OCI-LY3 (cell line): ENCODE results near the gene CTNND2.

Experiments used
- H2AFZ ChIP-seq: fragments of 200-600, 300-600 bp; shearing (Covaris generic); 2 replicates; pipeline ENCODE4 v1.6.0; 2014; ENCODE audit warnings: antibody characterized with exemption, low read depth, low read length
- H3K27ac ChIP-seq: fragments of 200-600, 300-600 bp; sonication (generic); 2 replicates; pipeline ENCODE4 v1.5.1; 2014; ENCODE audit warnings: mild to moderate bottlenecking, low read length, moderate library complexity, mixed read lengths
- H3K27me3 ChIP-seq: fragments of 200-600, 300-600 bp; sonication (generic); 2 replicates; pipeline ENCODE4 v1.6.1; 2014; ENCODE audit warnings: low read depth, low read length, mixed read lengths
- H3K36me3 ChIP-seq: fragments of 200-600, 300-600 bp; sonication (generic); replicated peaks from 2 replicates; pipeline ENCODE3; 2014; ENCODE audit warnings: low read depth, low read length, mixed read lengths
- H3K4me1 ChIP-seq: fragments of 300-600, 200-600 bp; sonication (generic); 2 replicates; pipeline ENCODE4 v1.6.1; 2014; ENCODE audit warnings: low read length, mixed read lengths
- H3K4me2 ChIP-seq: fragments of 200-600, 300-600 bp; sonication (generic); 2 replicates; pipeline ENCODE4 v1.6.1; 2014; ENCODE audit warnings: low read length, mixed read lengths
- H3K4me3 ChIP-seq: fragments of 300-600, 200-600 bp; sonication (generic); 2 replicates; pipeline ENCODE4 v1.5.1; 2014; ENCODE audit warnings: antibody characterized with exemption, mild to moderate bottlenecking, low read length, moderate library complexity
- H3K79me2 ChIP-seq: fragments of 300-600, 200-600 bp; shearing (Covaris generic); 2 replicates; pipeline ENCODE4 v1.6.1; 2014; ENCODE audit warnings: mild to moderate bottlenecking, low read length, mixed read lengths
- H3K9ac ChIP-seq: fragments of 300-600, 200-600 bp; shearing (Covaris generic); 2 replicates; pipeline ENCODE4 v1.6.0; 2014; ENCODE audit warnings: mild to moderate bottlenecking, low read length, moderate library complexity
- H3K9me3 ChIP-seq: fragments of 200-600, 300-600 bp; shearing (Covaris generic); 2 replicates; pipeline ENCODE4 v1.6.1; 2014; ENCODE audit warnings: low read length, mixed read lengths; ENCODE audit not compliant: insufficient read depth
- H4K20me1 ChIP-seq: fragments of 200-600, 300-600 bp; sonication (generic); 2 replicates; pipeline ENCODE4 v1.6.1; 2016; ENCODE audit warnings: low read length, mixed read lengths; ENCODE audit not compliant: insufficient read depth
- EZH2phosphoT487 ChIP-seq: fragments of 200-600 bp; shearing (Covaris generic); IDR thresholded peaks from 2 replicates; pipeline ENCODE4 v1.6.1; 2018; ENCODE audit warnings: antibody characterized with exemption, mixed run types, low read depth
- TF ChIP-seq, protein P1 (sequence below): fragments of 200-600, 300-600 bp; sonication (generic); IDR thresholded peaks from 2 replicates; pipeline ENCODE4 v1.5.1; 2014; ENCODE audit warnings: antibody characterized with exemption, low read length, low read depth

Gene CTNND2

DNA sequence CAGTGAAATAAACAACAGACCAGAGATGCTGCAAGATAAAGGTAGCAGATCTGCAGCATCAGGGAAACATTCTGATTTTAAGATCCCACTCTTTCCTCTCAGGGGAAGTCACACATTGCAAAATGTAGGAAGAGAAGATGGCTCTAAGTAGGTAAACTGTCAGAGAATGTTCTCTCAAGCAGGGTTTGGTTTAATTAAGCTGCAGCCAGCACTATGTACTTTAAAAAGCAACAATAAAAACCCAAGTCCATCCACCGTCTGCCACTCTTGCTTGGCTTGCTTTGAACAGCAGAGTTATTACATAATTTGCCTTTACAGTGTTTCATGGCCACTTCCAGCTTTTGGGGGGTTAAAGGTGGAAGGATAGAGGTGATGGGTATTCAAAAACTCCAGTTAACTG lies 800.0 kb downstream of the CTNND2 start:
- H4K20me1 ChIP-seq: no peaks in the 10 kb centered on the region
- no peak overlapping the region for H3K9ac ChIP-seq
- no peaks in the 10 kb centered on the region for H3K4me1 ChIP-seq
- no peak overlapping the region for H3K4me3 ChIP-seq
- no peaks in the 10 kb centered on the region for H3K9me3 ChIP-seq
- H3K36me3 ChIP-seq: no peaks in the 10 kb centered on the region
- no peak overlapping the region for H3K4me2 ChIP-seq
- no peak for TF ChIP-seq EZH2phosphoT487
- TF ChIP-seq, protein P1, sequence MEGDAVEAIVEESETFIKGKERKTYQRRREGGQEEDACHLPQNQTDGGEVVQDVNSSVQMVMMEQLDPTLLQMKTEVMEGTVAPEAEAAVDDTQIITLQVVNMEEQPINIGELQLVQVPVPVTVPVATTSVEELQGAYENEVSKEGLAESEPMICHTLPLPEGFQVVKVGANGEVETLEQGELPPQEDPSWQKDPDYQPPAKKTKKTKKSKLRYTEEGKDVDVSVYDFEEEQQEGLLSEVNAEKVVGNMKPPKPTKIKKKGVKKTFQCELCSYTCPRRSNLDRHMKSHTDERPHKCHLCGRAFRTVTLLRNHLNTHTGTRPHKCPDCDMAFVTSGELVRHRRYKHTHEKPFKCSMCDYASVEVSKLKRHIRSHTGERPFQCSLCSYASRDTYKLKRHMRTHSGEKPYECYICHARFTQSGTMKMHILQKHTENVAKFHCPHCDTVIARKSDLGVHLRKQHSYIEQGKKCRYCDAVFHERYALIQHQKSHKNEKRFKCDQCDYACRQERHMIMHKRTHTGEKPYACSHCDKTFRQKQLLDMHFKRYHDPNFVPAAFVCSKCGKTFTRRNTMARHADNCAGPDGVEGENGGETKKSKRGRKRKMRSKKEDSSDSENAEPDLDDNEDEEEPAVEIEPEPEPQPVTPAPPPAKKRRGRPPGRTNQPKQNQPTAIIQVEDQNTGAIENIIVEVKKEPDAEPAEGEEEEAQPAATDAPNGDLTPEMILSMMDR: no peak
- no peaks in the 10 kb centered on the region for H3K27me3 ChIP-seq
- no peak overlapping the region for H2AFZ ChIP-seq
- no peaks in the 10 kb centered on the region for H3K79me2 ChIP-seq
- H3K27ac ChIP-seq: no peak overlapping the region

- TF ChIP-seq, protein P1: no peak
- TF ChIP-seq EZH2phosphoT487: no peak
- Histone ChIP-seq H4K20me1 (no peaks in the 10 kb centered on the region), H3K79me2 (no peaks in the 10 kb centered on the region), H3K36me3 (no peaks in the 10 kb centered on the region), H3K27me3 (no peaks in the 10 kb centered on the region), H3K9ac (no peak overlapping the region), H3K27ac (no peak overlapping the region), H3K9me3 (no peaks in the 10 kb centered on the region), H3K4me2 (no peak overlapping the region), H3K4me3 (no peak overlapping the region), H2AFZ (no peak overlapping the region), H3K4me1 (no peaks in the 10 kb centered on the region)
Observed at GRCh38 chr5:11084111-11084510, 820.1 kb downstream of the CTNND2 start.

GRCh38 chr5:11082404-11082945 lies 821.8 kb downstream of the CTNND2 start:
- no peak overlapping the region for H2AFZ ChIP-seq
- H3K27ac ChIP-seq: no peak overlapping the region

GRCh38 chr5:11076945-11077613 lies 827.2 kb downstream of the CTNND2 start:
- H3K4me1 ChIP-seq: no peaks in the 10 kb centered on the region
- H2AFZ ChIP-seq: no peak overlapping the region
- H3K36me3 ChIP-seq: no peaks in the 10 kb centered on the region
- H4K20me1 ChIP-seq: no peaks in the 10 kb centered on the region
- no peaks in the 10 kb centered on the region for H3K79me2 ChIP-seq
- H3K4me2 ChIP-seq: no peak overlapping the region
- no peak overlapping the region for H3K4me3 ChIP-seq
- H3K9ac ChIP-seq: no peak overlapping the region
- peaks cover 4% of the 10 kb centered on the region; the same call in 1 of the 2 replicates for H3K27me3 ChIP-seq
- TF ChIP-seq EZH2phosphoT487: no peak
- TF ChIP-seq, protein P1: no peak
- H3K9me3 ChIP-seq: no peaks in the 10 kb centered on the region
- no peak overlapping the region for H3K27ac ChIP-seq

More at GRCh38 chr5:11082404-11082945, 821.8 kb downstream of the CTNND2 start:
- H3K79me2 ChIP-seq: no peaks in the 10 kb centered on the region
- 0 out of 2 replicates have a peak, but pooled peaks cover 4% of the 10 kb centered on the region for H3K27me3 ChIP-seq
- no peak overlapping the region for H3K4me3 ChIP-seq
- no peak overlapping the region for H3K9ac ChIP-seq
- no peaks in the 10 kb centered on the region for H3K36me3 ChIP-seq
- no peak overlapping the region for H3K4me2 ChIP-seq
- TF ChIP-seq, protein P1: no peak
- no peak for TF ChIP-seq EZH2phosphoT487
- H4K20me1 ChIP-seq: no peaks in the 10 kb centered on the region
- no peaks in the 10 kb centered on the region for H3K4me1 ChIP-seq
- H3K9me3 ChIP-seq: no peaks in the 10 kb centered on the region
